H1 (cell line): ENCODE data around the gene ACP6.

ENCODE experiments used
- EZH2 ChIP-seq: fragments of 200-600 bp; sonication (generic); IDR thresholded peaks from 2 replicates; pipeline ENCODE4 v1.7.1; 2012; ENCODE audit warnings: low read depth, mild to moderate bottlenecking, moderate library complexity, low read length, inconsistent platforms; ENCODE audit not compliant: severe bottlenecking
- POLR2A ChIP-seq, 2 experiments: IDR thresholded peaks; 1 replicate in 1 of 2; 2 replicates in 1 of 2; pipeline ENCODE4 v1.6.1; 2011; ENCODE audit warnings: low read depth in 2 of 2, low read length in 2 of 2, mild to moderate bottlenecking in 2 of 2; ENCODE audit errors: control extremely low read depth in 1 of 2
- RAD21 ChIP-seq, 2 experiments: IDR thresholded peaks in 1 of 2; conservative IDR thresholded peaks in 1 of 2; 2 replicates each; pipeline ENCODE4 v1.6.1; 2011; ENCODE audit warnings: low read depth in 2 of 2, low read length in 2 of 2, improper control_type of control experiment in 1 of 2, inconsistent platforms in 1 of 2, mild to moderate bottlenecking in 1 of 2, moderate library complexity in 1 of 2
- TAF1 ChIP-seq: IDR thresholded peaks from 2 replicates; pipeline ENCODE4 v1.6.1; 2011; ENCODE audit warnings: mild to moderate bottlenecking, low read depth, low read length

DNA sequence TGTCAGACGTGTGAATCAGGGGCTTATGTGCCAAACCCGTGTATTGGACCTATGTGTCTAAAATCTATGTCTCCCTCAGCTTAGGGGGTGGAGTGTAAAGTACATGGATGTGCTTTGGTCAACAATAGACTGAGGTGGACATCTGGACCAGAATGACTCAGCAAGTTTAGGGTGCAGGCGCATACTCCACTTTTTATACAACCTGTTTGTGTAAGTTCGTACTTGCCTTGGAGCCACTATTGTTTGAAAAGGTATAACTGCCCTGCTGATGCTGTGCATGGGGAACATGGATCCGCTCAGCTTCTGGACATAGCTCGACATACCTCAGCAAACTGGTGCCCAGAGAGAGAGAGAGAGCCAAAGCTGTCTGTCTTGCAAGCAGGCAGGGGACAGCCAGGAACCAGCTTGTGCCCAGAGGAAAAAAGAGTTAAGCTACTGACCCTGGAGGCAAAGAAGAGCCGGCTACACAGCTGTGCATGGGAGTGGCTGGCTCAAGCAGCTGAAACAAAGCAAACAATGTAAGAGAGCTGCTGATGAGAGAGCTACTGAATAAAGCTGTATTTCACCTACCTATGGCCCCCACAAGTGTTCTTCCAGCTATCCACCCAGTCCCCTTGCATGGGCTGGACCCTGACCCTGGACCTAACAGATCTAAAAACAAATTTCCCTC lies 48.8 kb upstream of the ACP6 start:
- TF ChIP-seq POLR2A (IDR thresholded peaks at IDR 0.05; ENCODE audit: control extremely low read depth in 1 of 2, low read depth in 2 of 2, low read length in 2 of 2), result no peak
- TF ChIP-seq EZH2, result no peak
- no peak for TF ChIP-seq TAF1
- TF ChIP-seq RAD21 (IDR thresholded peaks at IDR 0.05 in 1 of 2, conservative IDR thresholded peaks at IDR 0.05 in 1 of 2; ENCODE audit: low read depth in 2 of 2, low read length in 2 of 2), result no peak
